GM12872 (cell line): ENCODE data around the gene TMEM59L.

Source experiments
- TF ChIP-seq, protein P1 (sequence below): IDR thresholded peaks from 3 replicates; pipeline ENCODE4 v1.5.1; 2011; ENCODE audit warnings: low read depth, mild to moderate bottlenecking, low read length, moderate library complexity; ENCODE audit not compliant: insufficient read depth

Gene TMEM59L

DNA sequence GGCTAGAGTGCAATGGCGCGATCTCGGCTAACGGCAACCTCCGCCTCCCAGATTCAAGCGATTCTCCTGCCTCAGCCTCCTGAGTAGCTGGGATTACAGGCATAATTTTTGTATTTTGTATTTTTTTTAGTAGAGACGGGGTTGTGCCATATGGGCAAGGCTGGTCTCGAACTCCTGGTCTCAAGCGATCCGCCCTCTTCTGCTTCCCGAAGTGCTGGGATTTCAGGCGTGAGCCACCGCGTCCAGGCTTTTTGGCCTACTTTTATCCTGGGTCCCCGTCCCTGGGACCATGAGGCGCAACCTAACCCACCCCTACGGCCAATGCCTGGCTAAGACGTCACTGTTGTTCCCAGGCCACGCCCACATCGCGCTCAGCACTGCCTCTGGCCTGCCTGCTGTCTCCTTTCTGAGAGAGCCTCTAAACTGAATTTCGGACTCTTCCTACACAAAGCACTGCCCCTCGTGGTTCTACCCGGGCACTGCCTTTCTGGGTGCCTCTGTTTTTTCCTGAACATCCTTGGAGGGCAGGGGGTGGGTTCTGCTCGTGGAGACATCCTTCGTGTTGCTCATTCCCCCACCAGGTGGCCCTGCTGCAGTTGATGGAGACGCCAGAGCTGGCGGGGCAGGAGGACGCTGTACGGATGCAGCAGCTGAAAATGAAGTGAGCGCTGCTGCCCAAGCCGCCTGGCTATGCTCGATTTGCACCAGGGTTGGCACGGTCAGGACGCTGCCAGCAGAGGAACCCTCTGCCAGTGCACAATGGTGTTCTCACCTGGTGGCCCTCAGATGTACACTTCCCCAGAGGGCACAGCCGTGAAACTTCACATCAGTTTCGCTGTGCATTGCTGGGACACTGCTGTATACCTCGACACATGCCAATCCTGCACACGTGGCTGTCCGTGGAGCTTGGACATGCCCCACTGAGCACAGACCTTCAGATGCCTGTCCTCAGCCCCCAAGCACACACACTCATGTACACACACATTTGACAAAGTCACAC, 22.1 kb upstream of the TMEM59L start:
- TF ChIP-seq, protein P1, sequence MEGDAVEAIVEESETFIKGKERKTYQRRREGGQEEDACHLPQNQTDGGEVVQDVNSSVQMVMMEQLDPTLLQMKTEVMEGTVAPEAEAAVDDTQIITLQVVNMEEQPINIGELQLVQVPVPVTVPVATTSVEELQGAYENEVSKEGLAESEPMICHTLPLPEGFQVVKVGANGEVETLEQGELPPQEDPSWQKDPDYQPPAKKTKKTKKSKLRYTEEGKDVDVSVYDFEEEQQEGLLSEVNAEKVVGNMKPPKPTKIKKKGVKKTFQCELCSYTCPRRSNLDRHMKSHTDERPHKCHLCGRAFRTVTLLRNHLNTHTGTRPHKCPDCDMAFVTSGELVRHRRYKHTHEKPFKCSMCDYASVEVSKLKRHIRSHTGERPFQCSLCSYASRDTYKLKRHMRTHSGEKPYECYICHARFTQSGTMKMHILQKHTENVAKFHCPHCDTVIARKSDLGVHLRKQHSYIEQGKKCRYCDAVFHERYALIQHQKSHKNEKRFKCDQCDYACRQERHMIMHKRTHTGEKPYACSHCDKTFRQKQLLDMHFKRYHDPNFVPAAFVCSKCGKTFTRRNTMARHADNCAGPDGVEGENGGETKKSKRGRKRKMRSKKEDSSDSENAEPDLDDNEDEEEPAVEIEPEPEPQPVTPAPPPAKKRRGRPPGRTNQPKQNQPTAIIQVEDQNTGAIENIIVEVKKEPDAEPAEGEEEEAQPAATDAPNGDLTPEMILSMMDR, result 0 out of 3 replicates have a peak, but pooled peaks have one; percentile 1

DNA sequence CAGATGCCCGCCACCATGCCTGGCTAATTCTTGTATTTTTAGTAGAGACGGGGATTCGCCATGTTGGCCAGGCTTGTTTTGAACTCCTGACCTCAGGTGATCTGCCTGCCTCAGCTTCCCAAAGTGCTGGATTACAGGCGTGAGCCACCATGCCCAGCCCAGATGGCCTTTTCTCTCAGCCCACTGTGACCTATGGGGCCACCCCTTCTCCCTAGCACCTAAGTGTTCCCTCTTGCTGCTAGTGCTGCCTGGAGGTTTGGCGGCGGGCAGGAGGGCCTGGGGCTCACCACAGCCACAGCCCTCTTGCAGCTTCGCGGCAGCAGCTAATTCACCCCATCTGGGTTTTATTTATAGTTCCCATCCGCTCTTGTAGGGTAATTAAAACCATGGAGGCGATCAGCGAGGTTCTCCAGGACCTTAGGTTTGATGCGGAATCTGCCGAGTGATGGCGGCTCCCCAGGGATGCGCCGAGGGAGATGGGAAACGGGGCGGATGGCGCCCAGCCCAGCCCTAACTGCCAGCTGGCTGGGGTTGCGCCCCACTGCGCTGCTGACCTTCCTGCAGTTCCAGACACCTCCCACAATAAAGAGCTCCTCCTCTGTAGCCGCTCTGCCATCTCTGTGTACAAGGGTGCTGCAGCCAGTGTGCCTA, 20.8 kb upstream of the TMEM59L start:
- TF ChIP-seq, protein P1, result no peak

DNA sequence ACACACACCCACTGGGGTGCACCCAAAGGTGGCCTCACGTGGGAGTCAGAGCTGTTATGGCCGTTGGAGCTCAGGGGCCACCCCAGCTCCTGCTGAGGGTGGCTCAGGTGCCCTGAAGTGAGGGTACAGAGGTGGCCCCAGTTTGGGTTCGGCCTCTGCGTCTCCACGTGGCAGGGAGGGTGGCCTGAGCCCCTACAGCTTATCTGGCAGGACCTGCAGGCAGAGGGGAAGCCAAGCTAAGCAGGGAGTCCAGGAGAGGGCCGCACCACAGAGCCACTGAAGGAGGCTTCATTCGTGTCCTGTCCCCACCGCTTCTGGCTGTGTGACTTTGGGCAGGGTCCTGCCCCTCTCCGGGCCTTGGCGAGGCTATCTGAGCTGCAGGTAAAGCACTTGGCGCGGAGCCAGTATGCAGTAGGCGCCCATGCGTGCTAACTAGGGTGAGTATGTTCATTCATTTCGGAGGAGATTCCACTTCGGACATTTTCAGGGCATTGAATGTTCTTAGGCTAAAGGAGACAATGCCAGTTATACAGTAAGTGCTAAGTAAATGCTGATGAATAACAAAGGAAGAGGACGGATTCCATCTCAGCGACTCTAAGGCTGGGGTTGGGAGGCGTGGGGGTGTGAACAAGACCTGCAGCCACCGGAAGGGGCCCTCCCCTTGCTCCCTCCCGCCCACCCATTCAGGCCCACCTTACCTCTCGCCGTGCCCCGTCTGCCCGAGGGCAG, 19.1 kb upstream of the TMEM59L start:
- TF ChIP-seq, protein P1, result no peak

DNA sequence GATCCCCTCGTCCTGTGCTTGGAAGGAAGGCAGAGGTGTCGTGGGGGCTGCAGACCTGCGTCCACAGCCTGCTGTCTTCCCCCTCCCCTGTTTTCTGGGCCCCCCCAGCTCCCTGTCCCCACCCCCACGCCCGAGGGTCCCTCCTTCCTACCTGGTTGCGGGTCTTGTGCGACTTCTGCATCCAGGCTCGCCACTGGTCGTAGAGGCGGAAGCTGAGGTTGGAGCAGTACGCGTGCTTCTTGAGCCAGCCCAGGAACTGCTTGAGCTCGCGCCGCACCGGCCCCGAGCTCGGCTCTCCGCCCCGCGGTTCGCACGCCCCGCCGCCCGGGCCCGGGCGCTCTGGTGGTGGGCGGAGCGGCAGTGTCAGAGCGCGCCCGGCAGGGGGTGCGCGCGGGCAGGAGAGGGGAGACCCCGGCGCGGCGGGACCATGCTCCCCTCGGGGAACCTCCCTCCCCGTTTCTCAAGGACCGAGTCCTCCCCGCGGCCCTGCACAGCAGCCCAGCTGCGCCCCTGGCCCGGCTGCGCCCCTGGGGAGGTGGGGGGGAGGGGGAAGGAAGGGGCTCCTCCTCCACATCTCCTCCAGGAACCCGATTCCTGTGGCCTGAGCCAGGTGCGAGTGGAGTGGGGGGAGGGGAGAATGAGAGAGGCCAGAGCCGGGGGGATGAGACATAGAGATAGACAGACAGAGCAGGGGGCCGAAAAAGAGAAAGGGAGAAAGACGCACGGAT, 18.4 kb upstream of the TMEM59L start:
- TF ChIP-seq, protein P1, result peak; percentile 77; the same call in 2 of the 3 replicates

DNA sequence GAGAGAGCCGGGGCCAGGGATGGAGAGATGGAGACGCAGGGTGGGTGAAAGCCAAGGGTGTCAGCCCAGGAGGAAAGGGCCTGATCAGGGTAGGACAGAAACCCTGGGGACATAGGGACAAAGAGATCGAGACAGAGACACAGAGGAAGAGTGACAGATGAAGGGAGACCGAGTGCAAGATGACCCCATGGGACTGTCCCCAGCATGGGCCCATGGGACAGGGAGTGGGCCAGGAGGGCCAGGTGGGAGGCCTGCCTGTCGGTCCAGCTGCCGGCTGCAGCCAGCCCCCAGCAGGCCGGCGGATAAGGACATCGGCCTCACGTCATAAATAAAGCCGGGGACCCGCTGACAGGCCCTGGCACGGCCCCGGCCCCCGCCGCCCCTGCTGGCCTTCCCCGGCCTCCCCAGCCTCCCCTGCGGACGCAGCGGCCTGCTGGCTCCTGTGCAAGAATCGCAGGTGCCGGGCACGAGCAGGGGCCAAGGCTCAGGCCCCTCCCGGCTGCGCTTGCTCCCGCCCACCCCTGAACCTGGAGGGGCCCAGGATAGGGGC, 17.8 kb upstream of the TMEM59L start:
- TF ChIP-seq, protein P1, result no peak

DNA sequence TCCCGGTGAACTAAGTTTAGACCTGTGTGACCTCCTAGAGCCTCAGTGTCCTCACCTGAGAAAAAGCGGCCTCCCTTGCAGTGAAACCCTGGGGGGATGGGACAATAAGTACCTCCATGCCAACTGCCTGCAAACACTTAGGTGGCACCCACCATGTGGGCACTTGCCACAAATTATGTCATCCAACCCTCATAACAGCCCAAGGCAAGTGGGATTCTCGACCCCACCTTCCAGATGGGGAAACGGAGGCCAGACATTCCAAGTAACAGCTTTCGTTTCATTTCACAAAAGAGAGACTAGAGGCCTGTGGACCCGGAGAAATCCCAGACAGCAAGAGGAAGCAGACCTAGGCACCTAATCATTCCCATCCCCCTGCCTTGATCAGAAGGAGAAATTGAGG, 17.2 kb upstream of the TMEM59L start:
- TF ChIP-seq, protein P1, result no peak
